DLD1 (cell line): ENCODE data around the gene POLR2A.
"Not testable (repeated sequence)": the region's sequence is repeated elsewhere in the genome, so short reads cannot be mapped to it uniquely, and the experiment has no call there.

Source experiments
- in situ Hi-C: cut with HindIII; loops from 2 replicates; pipeline ENCODE4 v1.10.0; 2017; ENCODE audit warnings: low sequenced_read_pairs

The POLR2A gene

DNA sequence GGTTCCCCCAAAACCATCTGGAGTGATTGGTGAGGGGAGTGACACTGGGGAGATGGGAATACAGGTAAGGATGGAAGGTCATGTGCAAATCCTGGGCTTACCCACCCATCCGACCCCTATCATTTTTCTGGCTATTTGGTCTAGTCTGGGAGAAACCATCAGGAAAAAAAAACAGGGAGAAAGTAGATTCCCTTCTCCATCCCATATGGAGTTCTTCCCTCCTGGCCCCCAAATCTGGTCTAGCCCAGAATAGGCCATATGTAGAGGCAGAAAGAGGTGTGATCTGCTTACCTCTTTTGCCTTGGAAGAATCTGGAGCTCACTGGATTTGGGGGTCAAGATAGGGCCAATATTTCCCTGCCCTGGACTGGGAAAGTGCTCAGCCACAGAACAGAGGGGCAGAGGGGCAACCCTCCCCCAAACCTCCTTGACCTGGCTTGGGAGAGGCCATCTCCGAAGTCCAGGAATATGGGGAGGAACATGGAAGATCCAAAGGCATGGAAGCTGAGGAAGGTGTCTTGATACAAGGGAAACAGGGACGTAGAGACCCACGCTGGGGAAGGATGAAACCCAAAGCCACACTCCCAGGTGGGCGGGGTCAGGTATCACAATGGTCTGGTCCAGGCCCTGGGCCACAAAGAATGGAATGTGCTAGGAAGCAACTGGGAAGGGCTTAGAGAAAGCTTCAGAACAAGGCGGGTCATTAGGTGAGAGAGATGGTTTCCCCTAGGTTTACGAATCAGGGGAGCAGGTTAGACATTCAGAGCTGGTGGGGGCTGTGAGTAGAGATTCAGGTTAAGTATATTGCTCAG lies 23.1 kb upstream of the POLR2A start:
- in situ Hi-C loops = no loop called here

DNA sequence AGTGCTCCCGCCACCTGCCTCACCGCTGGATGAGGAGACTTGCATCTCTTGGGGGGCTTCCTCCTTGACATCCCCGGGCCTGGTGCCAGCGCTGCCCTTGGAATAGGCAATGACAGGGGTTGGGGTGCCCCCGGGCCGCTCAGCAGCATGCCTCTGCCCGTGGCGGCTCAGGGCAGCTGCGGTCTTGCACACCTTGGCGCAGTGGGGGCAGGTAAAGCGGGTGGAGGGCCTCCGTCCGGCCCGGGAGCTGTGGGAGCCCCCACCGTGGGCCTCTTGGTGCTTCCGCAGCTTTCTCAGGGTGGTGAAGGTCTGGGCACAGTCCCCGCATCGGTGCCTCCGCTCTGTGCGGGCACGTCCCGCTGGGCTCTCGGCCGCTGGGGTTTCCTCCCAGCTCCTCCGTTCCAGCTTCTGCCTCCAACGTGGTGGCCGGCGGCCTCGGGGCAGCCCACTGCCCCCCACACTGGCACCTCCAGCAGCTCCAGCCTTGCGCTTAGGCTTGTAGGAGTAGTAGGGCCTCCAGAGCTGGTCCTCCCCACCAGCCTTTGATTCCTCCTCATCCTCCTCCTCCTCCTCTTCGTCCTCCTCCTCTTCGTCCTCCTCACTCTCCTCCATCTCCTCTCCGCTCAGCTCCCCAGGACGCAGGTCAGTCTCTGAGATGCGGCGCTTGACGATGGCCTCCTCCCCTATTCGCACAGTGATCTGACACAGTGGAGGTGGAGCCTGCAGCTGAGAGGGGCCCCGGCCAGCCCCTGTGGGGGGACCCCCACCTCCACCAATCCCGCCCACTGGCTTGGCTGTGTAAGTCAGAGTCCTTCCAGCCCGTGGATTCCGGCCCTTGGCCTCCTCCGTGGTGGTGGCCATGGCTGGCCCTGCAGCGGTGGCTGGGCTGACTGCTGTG lies 21.4 kb upstream of the POLR2A start:
- in situ Hi-C loops = no loop called here

DNA sequence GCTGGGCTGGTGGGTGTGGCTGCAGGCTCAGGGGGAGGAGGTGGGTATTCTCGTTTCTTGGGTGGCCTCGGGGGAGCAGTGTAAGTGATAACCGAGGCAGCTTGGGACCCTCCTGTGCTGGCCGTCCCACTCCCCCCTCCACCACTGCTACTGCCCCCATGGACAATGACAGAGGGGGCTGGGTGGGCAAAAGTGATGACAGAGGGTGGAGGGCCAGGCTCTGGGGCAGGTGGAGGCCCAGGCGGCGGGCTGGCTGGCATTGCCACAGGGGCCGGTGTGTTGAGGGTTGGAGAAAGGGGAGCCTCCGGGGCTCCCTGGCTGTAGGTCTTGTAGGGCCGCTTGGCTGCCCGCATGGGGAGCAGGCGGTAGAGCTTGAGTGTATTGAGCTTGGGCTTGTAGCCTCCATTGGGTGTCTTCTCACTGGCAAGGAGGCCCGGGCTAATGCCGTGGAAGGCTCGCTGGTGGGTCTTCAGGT lies 20.8 kb upstream of the POLR2A start:
- in situ Hi-C loops = no loop called here

DNA sequence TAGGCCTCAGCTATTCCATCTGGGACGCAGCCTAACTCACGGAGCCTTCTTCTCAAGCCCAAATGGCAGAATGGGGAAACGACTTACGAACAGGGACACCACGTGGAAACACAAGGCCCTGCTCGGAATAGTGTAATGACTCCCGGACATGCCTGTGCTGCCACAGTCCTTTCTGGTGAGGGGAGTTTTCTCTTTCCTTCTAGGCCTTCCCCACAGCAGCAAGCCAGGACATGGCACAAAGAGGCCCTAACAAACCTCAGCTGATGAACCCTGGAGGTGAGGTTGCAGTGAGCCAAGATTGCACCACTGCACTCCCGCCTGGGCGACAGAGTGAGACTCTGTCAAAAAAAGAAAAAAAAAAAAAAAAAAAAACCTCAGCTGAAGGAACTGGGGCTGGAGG lies 20.1 kb upstream of the POLR2A start:
- in situ Hi-C loops = no loop called here

DNA sequence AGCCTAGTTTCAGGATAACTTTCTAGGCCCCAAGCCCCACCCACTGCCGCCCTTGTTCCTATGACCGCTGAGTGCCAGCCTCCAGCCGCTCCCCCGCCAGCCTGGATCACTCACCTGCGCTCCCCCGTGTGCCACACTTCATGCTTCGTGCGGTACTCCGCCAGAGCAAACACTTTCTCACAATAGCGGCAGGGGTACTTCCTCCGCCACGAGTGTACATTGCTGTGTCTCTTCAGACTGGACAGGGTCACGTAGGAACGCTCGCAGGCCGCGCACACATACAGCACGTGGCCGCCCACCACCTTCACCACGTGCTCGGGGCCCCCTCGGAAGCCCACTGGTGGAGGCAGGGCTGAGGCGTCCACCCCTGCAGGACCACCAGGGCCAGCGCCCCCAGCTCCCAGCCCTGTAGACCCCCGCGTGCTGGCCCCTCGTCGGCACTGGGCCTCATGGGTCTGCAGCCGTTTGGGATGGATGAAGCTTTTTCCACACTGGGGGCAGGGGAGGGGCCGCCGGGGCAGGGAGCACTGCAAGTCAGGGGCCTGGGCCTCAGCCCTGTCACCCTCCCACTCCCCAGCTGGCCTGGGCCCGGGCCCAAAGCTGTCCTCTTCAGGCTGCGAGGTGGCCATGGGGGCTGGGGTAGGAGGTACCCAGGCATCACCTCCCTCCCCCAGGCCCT lies 18.4 kb upstream of the POLR2A start:
- in situ Hi-C loops = no loop called here

DNA sequence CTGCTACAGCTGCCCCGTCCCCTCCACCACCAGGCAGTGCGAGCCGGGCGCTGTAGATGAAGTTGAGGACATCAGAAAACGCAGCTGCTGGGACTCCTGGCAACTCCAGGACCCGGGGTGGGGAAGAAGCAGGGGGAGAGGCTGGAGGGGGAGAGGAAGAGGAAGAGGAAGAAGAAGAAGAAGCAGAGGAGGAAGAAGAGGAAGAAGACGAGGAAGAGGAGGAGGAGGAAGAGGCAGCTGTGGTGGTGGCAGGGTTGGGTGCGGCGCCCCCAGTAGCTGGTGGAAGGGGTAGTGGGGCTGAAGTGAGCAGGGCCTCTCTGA lies 17.9 kb upstream of the POLR2A start:
- in situ Hi-C loops = no loop called here

DNA sequence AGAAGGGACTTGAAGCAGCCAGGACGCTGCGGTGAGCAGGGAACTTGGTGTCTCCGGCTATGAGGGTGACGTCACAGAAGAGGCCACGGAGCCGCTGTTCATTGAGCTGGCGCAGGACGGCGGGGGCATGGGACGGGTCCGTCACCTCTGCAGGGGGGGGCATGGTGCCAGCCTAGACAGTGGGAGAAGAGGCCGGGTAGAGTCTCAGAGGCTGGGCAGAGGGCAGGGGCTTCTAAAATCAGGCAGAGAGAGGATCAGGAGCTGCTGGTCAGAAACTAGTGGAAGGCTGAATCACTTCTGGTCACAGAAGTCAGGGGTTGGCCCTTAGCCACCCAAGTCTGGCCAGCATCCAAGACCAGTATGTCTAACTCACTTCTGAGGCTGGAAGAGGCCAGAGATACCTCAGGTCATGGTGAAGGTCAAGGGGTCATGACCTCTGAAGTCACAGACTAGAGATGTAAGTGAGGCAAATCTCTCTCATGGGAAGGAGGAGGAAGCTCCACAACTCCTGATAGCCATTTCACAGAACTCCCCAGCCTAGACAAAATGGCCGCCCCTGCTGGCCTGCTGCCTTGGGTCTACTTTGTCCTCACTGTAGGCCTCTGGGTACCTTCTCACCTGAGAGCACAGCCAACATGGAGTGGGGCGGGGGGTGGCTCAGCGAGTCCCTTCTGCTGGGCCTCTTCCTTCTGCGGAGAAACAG lies 17.4 kb upstream of the POLR2A start:
- in situ Hi-C loops = no loop called here

DNA sequence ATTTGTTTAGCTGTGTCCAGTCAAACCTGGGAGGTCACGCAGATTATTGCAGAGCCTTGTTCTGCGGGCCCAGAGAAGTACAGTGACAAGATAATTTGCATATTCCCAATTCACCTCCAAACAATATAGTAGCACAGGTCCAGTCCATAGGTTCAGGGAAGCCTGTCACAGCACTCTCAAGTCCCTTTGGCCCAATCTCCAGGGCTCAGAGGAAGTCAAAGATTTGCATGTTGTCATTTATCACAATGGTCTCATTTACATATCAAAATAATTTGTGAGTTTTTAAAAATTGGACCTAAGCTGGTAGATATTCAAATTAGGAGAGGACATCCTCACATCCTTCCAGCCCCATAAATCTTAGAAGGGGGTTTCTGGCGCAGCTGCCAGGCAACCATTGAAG lies 16.7 kb upstream of the POLR2A start:
- in situ Hi-C loops = no loop called here

DNA sequence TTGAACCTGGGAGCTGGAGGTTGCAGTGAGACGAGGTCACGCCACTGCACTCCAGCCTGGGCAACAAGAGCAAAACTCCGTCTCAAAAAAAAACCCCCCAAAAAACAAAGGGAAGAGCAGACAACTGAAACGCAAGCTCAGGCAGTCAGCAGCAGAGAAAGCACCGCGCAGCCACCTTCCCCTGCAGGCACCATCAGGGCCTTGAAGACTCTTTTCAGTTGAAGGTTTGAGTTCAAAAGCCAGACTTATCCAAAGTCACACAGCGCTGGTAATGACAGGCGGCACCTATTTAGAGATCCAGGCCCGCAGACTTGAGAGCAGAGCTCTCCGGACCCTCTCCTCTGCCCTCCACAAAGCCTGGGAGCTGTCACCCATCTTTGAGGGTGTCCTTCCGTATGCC lies 15.9 kb upstream of the POLR2A start:
- in situ Hi-C loops = no loop called here

DNA sequence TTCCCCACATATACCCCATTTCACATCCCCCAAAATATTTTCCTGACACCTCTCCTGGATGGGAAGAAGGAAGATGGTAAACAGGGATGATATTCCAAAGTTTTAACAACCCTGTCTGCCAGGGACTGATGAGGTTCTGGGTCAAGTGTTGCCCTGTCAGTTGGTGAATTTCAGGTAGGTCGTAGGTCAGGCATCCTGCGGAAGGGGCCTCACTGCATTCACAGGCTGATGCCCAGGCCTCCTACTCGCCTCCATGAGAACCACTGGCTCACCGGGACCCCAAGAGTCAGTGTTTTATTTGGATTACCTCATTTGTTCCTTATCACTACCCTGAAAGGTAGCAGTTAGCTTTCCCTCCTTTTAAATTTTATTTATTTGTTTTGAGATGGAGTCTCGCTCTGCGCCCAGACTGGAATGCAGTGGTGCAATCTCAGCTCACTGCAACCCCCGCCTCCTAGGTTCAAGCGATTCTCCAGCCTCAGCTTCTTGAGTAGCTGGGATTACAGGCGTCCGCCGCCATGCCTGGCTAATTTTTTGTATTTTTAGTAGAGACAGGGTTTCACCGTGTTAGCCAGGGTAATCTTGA lies 15.3 kb upstream of the POLR2A start:
- in situ Hi-C loops = no loop called here

DNA sequence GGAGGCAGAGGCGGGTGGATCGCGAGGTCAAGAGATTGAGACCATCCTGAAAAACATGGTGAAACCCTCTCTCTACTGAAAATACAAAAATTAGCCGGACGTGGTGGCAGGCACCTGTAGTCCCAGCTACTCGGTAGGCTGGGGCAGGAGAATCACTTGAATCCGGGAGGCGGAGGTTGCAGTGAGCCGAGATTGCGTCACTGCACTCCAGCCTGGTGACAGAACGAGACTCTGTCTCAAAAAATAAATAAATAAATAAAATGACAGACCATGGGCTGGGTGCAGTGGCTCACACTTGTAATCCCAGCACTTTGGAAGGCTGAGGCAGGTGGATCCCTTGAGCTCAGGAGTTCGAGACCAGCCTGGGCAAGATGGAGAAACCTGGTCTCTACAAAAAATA lies 14.3 kb upstream of the POLR2A start:
- in situ Hi-C loops = not testable (repeated sequence)

DNA sequence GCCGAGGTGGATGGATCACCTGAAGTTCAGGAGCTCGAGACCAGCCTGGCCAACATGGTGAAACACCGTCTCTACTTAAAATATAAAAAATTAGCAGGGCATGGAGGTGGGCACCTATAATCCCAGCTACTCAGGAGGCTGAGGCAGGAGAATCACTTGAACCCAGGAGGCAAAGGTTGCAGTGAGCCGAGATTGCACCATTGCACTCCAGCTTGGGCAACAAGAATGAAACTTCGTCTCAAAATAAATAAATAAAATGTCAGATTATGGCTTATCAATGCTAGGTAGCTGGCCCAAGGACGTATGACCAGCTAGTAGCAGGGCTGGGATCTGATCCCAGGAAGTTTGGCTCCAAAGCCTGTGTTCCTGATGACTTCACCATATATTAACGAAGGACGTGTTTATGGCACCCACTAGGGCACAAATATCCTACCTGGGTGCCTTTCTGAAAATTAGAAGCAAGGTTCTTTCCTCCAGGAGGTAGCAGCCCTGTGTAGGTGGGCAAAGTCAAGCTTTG lies 13.7 kb upstream of the POLR2A start:
- in situ Hi-C loops = not testable (repeated sequence)

DNA sequence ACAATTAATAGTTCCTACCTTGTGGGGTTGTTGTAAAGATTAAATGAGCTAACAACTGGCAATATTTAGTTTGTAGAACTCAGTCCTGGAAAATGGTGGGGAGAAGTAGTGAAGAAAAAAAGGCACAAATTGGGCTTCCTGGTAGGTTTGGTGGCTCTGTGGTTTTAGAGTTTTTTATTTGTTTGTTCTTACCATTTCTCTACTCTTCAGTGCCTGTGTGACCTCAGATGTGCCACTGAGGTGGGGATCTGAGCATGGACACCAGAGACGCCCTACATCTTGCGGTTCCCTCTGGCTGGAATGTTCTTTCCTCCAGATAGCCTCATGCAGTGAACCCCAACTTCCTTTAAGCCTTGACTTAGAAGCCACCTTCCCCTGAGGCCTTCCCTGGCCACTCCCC lies 12.4 kb upstream of the POLR2A start:
- in situ Hi-C loops = no loop called here

DNA sequence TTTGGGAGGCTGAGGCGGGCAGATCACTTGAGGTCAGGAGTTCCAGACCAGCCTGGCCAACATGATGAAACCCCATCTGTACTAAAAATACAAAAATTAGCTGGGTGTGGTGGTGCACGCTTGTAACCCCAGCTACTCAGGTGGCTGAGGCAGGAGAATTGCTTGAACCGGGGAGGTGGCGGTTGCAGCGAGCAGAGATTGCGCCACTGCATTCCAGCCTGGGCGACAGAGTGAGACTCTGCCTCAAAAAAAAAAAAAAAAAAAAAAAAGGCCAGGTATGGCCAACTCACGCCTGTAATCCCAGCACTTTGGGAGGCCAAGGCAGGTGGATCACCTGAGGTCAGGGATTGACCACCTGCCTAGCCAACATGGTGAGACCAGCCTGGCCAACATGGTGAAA lies 9.4 kb upstream of the POLR2A start:
- in situ Hi-C loops = not testable (repeated sequence)

DNA sequence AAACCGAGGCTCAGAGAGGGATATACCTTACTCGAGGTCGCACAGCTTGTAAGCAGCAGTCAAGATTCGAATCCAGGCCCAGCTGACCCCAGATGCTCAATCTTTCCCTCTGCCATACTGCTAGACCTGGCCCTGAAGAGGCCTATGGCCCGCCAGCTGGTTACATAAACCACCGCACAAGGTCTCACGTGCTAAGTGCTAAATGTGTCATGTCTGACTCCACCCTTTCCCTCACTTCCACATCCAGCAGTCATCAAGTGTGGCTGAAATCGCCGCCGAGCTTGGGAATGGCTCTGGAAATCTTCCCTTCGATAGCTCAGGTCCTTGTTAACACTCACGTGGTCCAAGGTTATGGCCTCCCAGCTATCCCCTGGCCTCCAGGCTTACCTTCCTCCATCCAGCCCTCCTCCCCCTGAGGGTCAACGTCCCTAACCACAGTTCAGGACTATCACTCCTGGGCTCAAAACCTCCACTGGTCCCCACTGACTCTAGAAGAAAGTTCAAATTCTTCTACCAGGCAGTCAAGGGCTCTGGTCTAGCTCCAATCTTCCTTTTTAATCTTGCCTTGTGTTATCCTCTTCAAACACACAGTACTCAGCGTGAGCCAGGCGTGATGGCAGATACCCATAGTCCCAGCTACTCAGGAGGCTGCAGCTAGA lies 8.3 kb upstream of the POLR2A start:
- in situ Hi-C loops = no loop called here

DNA sequence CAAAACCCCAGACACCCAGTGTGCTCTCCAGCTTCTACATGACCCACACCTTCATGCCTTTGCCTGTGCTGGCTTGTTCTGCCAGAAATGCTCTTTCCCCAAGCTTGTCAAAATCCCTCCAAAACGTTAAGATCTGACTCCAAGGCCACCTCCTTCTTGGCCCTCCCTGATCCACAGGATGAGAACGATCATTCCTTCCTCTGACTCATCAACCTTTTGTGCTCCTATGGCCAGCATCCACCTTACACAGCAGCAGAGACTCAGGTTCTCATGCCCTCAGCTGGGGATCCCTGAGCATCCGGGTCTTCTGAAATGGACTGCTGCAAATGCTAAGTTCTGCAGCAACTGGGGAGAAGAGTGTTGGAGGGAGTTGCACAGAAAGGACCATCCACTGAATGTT lies 7.7 kb upstream of the POLR2A start:
- in situ Hi-C loops = no loop called here

DNA sequence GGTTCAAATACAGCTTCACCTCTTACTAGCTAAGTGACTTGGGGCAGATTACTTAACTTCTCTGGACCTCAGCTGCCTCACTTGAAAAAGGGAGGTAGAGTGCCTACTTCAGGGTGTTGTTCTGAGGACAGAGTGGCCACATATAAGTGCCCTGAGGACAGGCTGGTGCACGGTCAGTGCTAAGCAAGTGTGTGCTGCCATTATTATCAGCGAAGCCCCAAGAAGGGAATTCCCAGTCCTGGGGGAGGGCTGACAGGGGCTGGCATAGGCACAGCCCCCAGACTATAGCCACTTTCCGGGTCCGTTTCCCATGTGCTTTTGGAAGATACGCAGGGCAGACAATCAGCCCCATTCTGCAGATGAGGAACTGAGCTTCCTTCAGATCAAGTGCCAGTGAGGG lies 7.2 kb upstream of the POLR2A start:
- in situ Hi-C loops = no loop called here

DNA sequence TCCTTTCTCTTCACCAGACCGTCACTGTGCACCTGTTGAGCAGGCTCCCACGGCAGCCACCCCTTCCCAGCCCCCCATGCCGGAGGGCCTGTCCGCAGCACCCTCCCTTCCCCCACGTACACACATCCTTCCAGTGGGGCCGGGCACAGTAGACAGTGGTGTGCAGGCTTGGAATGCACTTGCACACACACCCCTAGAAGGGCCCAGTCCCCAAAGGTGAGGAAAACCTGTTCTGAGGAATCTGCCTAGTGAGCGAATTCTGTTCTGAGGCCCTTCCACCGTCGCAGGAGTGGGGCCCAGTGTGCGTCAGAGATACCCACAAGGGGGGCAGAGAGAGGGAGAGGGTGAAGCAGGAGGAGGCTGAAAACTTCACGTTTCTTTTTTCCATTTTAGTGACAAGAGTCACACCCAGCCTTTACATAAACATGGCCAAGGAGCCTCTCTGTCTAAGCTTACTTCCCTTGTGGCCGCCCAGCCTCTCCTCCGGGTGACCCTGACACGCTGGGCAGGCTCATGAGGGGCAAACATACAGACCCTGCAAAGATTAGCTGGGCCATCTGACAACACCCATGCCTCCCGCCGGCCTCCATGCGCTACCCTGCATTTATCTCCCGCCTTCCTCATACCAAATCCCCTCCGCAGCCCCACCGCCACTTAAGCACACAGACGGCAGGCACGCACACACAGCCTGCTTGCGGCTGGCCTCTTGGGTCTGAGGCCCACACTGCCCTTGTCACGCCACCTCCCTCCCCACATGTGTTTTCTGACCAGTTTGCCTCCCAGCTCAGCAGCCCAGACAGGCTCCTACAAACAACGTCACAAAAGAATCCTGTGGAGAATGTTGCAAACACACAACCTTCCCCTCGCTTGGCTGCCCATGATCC lies 6.5 kb upstream of the POLR2A start:
- in situ Hi-C loops = no loop called here
